ENCODE results near the gene RALA. TPM values are rescaled to one million over a fixed set of nuclear protein-coding genes. Genes with fewer than 3 reads are reported as not detected.

The RALA gene
- total and polyA plus RNA-seq, 11 donors, result 13.5 to 37.1 (median 23.4) TPM

DNA sequence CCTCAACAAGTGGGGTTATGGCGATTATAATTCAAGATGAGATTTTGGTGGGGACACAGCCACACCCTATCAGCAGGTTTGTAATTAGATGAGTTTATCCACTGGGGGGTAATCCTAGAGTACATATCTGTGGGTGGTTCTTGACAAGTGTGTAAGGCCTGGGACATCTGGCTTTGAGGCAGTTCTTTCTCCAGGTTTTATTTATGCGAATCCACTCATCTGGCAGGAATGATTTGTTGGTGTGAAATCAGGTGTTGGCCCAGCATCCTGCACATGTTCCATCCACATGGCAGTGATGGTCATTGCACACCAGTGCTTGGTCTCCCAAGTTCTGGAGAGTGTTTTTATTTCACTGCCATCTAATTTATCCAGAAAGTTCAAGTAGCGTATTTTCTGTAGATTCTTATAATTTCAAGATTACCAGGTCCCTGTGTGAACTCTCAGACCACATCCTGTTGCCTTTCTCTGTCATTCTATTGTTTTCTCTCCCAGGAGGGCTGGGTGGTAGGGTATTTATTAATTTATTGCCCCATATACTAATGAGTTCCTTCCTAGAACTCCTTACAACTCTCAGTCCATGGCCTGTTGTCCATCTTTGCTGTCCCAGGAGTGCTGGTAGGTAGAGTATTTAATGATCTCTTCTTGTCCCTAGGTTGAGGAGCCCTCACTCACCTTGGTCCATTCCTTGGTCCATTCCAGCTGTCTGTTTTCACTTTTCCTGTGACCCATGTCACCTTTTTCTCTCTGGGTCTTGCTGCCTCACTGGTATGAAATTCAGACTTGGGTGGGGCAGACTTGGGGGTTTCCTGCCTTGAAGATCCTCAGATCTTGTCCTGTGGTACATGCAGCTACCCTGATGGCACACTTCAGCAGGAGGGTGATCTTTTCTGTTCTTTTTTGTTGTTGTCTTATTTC is 10.4 kb downstream of the RALA start:
- peaks cover 0 to 30% (median 15%) of the 10 kb centered on the region in 9 donors for H3K36me3 ChIP-seq
- H3K27me3 ChIP-seq, result no peaks in the 10 kb centered on the region
- no peak for DNase-seq
- no peaks in the 10 kb centered on the region for H3K9me3 ChIP-seq
- TF ChIP-seq CTCF (IDR thresholded peaks at IDR 0.05) (no peak), POLR2A (IDR thresholded peaks at IDR 0.05) (no peak)
- WGBS, 4 donors, result 87 to 93% (median 90%) methylated on average over 3 of the region's 3 CpGs
- intact Hi-C loops (cut with DNase I), result no loop called here
- H3K27ac ChIP-seq, result peak overlapping the region in 1 of 12 donors; percentile 38
- no peak for ATAC-seq
- H3K4me1 ChIP-seq, result peaks cover 0 to 43% (median 20%) of the 10 kb centered on the region in 12 donors
- H3K4me3 ChIP-seq, result no peak overlapping the region

- DNase-seq (no peak), ATAC-seq (no peak)
- intact Hi-C loops (cut with DNase I), result no loop called here
- H3K27ac ChIP-seq, result peak overlapping the region in 1 of 12 donors; percentile 13
- peaks cover 0 to 40% (median 20%) of the 10 kb centered on the region in 12 donors for H3K4me1 ChIP-seq
- 83 to 92% (median 90%) methylated on average over 1 of the region's 1 CpG for WGBS, 4 donors
- no peak overlapping the region for H3K4me3 ChIP-seq
- peaks cover 0 to 28% (median 15%) of the 10 kb centered on the region in 9 donors for H3K36me3 ChIP-seq
- no peaks in the 10 kb centered on the region for H3K9me3 ChIP-seq
- no peak for TF ChIP-seq POLR2A (IDR thresholded peaks at IDR 0.05)
- no peak for TF ChIP-seq CTCF (IDR thresholded peaks at IDR 0.05)
- H3K27me3 ChIP-seq, result no peaks in the 10 kb centered on the region
Measured at GRCh38 chr7:39634478-39634805, 11.1 kb downstream of the RALA start.

DNA sequence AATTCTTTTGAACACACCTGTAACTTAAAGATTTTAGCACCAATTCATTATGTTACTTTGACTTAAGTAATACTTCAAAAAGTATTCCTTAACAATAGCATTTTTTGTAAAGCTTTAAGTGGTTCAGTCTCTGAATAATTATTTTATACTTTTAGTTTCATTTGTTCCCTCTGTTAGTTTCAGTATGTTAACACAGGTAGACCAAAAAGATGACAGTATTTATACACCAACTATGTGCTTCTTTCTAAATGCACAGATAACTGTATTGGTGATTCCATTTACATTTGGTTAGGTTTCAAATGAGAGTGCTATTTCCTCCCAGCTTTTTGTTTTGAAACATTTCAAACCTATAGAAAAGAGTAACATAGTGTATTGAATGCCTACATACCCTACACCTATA is 14.0 kb downstream of the RALA start:
- Histone ChIP-seq H3K36me3 (peaks cover 0 to 12% (median 6%) of the 10 kb centered on the region in 9 donors), H3K4me3 (no peak overlapping the region), H3K27me3 (no peaks in the 10 kb centered on the region), H3K9me3 (no peaks in the 10 kb centered on the region), H3K27ac (no peak overlapping the region), H3K4me1 (peaks cover 0 to 45% (median 20%) of the 10 kb centered on the region in 12 donors)
- ATAC-seq, result no peak
- intact Hi-C loops (cut with DNase I), result no loop called here
- TF ChIP-seq POLR2A (IDR thresholded peaks at IDR 0.05) (no peak), CTCF (IDR thresholded peaks at IDR 0.05) (no peak)
- DNase-seq, result no peak

GRCh38 chr7:39637963-39638485 is 14.7 kb downstream of the RALA start:
- WGBS, 4 donors, result 94 to 100% (median 100%) methylated on average over 1 of the region's 1 CpG

More at GRCh38 chr7:39637963-39638485, 14.7 kb downstream of the RALA start:
- Histone ChIP-seq H3K4me3 (no peak overlapping the region), H3K27me3 (no peaks in the 10 kb centered on the region), H3K9me3 (no peaks in the 10 kb centered on the region), H3K27ac (no peak overlapping the region), H3K4me1 (peaks cover 0 to 47% (median 17%) of the 10 kb centered on the region in 12 donors), H3K36me3 (peaks cover 0 to 12% (median 4%) of the 10 kb centered on the region in 9 donors)
- DNase-seq (no peak), ATAC-seq (no peak)
- TF ChIP-seq POLR2A (IDR thresholded peaks at IDR 0.05), result no peak
- no peak for TF ChIP-seq CTCF (IDR thresholded peaks at IDR 0.05)
- intact Hi-C loops (cut with DNase I), result no loop called here
